ENCODE data around the gene LIPJ. TPM values are rescaled to one million over a fixed set of nuclear protein-coding genes. Genes with fewer than 3 reads are reported as not detected.

LIPJ gene
- total RNA-seq, 2 donors from 2014 or later, result not detected

GRCh38 chr10:88618496-88618895 lies 31.9 kb downstream of the LIPJ start:
- H3K4me3 ChIP-seq (ENCODE audit: low read length), result no peak overlapping the region
- no peaks in the 10 kb centered on the region for H3K4me1 ChIP-seq (ENCODE audit: control insufficient read depth, insufficient read depth, low read length)
- no peak for DNase-seq
- peaks cover 4% of the 10 kb centered on the region for H3K9me3 Mint-ChIP-seq
- WGBS, 2 experiments (ENCODE audit: insufficient coverage in 1 of 2, insufficient read length in 1 of 2), result 70 to 82% methylated on average over 1 of the region's 1 CpG
- no peaks in the 10 kb centered on the region for H3K36me3 ChIP-seq (ENCODE audit: control insufficient read depth, insufficient read depth, low read length)
- H3K4me1 Mint-ChIP-seq, result no peaks in the 10 kb centered on the region
- no peak overlapping the region for H3K9ac ChIP-seq (ENCODE audit: extremely low read depth, low read length, poor library complexity, severe bottlenecking)
- no peak overlapping the region for H3K4me3 Mint-ChIP-seq
- H3K27me3 Mint-ChIP-seq (ENCODE audit: insufficient read depth), result no peaks in the 10 kb centered on the region
- no peak overlapping the region for H3K27ac Mint-ChIP-seq
- no peak overlapping the region for H3K27ac ChIP-seq (ENCODE audit: low read depth, low read length)
- TF ChIP-seq CTCF (conservative IDR thresholded peaks at IDR 0.05), result no peak
- no peaks in the 10 kb centered on the region for H3K9me3 ChIP-seq (ENCODE audit: control insufficient read depth, low read length)
- no peaks in the 10 kb centered on the region for H3K27me3 ChIP-seq (ENCODE audit: control insufficient read depth, insufficient read depth, low read length, poor library complexity, severe bottlenecking)
- H3K36me3 Mint-ChIP-seq (ENCODE audit: low read depth), result no peaks in the 10 kb centered on the region

DNA sequence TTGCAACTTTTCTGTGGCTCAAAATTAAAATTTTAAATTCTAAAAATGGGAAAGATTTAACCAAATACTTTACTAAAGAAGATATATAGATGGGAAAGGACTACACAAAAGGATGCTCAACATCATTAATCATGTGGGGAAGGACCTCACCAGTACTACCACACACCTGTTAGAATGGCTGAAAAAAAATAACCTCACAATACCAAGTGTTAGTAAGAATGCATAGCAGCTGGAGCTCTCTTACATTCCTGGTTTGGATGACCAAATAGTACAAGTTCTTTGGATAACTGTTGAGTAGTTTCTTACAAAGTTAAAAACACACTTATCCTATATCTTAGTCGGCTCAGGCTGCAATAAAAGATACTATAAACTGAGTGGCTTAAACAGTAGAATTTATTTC lies 33.9 kb downstream of the LIPJ start:
- Mint-ChIP-seq H3K4me1 (peaks cover 9% of the 10 kb centered on the region), H3K36me3 (ENCODE audit: low read depth) (no peaks in the 10 kb centered on the region), H3K4me3 (no peak overlapping the region), H3K27me3 (ENCODE audit: insufficient read depth) (no peaks in the 10 kb centered on the region), H3K9me3 (peaks cover 4% of the 10 kb centered on the region), H3K27ac (no peak overlapping the region)
- WGBS, 2 experiments (ENCODE audit: insufficient coverage in 1 of 2, insufficient read length in 1 of 2), result 90 to 100% methylated on average over 1 of the region's 1 CpG
- Histone ChIP-seq H3K4me1 (ENCODE audit: control insufficient read depth, insufficient read depth, low read length) (no peaks in the 10 kb centered on the region), H3K4me3 (ENCODE audit: low read length) (no peak overlapping the region), H3K36me3 (ENCODE audit: control insufficient read depth, insufficient read depth, low read length) (no peaks in the 10 kb centered on the region), H3K27ac (ENCODE audit: low read depth, low read length) (no peak overlapping the region), H3K27me3 (ENCODE audit: control insufficient read depth, insufficient read depth, low read length, poor library complexity, severe bottlenecking) (no peaks in the 10 kb centered on the region), H3K9ac (ENCODE audit: extremely low read depth, low read length, poor library complexity, severe bottlenecking) (no peak overlapping the region), H3K9me3 (ENCODE audit: control insufficient read depth, low read length) (no peaks in the 10 kb centered on the region)
- DNase-seq, result no peak
- TF ChIP-seq CTCF (conservative IDR thresholded peaks at IDR 0.05), result no peak

- TF ChIP-seq CTCF (conservative IDR thresholded peaks at IDR 0.05), result no peak
- WGBS, 2 experiments (ENCODE audit: insufficient coverage in 1 of 2, insufficient read length in 1 of 2), result 94% methylated on average over 2 of the region's 2 CpGs; no CpG with 5 or more reads in 1 of the 2 experiments
Observed at GRCh38 chr10:88623835-88624234, 37.3 kb downstream of the LIPJ start.

More at GRCh38 chr10:88623835-88624234, 37.3 kb downstream of the LIPJ start:
- H3K4me1 ChIP-seq (ENCODE audit: control insufficient read depth, insufficient read depth, low read length), result no peaks in the 10 kb centered on the region
- Mint-ChIP-seq H3K36me3 (ENCODE audit: low read depth) (no peaks in the 10 kb centered on the region), H3K27me3 (ENCODE audit: insufficient read depth) (peaks cover 4% of the 10 kb centered on the region), H3K27ac (no peak overlapping the region), H3K4me1 (peaks cover 9% of the 10 kb centered on the region), H3K9me3 (peaks cover 20% of the 10 kb centered on the region), H3K4me3 (no peak overlapping the region)
- no peaks in the 10 kb centered on the region for H3K9me3 ChIP-seq (ENCODE audit: control insufficient read depth, low read length)
- no peaks in the 10 kb centered on the region for H3K36me3 ChIP-seq (ENCODE audit: control insufficient read depth, insufficient read depth, low read length)
- H3K27me3 ChIP-seq (ENCODE audit: control insufficient read depth, insufficient read depth, low read length, poor library complexity, severe bottlenecking), result no peaks in the 10 kb centered on the region
- no peak for DNase-seq
- no peak overlapping the region for H3K9ac ChIP-seq (ENCODE audit: extremely low read depth, low read length, poor library complexity, severe bottlenecking)
- no peak overlapping the region for H3K4me3 ChIP-seq (ENCODE audit: low read length)
- H3K27ac ChIP-seq (ENCODE audit: low read depth, low read length), result no peak overlapping the region

Measured in endodermal cell (in vitro differentiated cells).